Stimulated activated CD8-positive, alpha-beta memory T cell treated with anti-CD3 and anti-CD28 coated beads, Interleukin-12 subunit alpha, Interleukin-12 subunit beta, amount 100 ng/mL, for 24 hours (primary cell): Measurements from ENCODE around the gene CIDEB.
"Not testable (repeated sequence)": the region's sequence is repeated elsewhere in the genome, so short reads cannot be mapped to it uniquely, and the experiment has no call there.

ENCODE experiments used
- DNase-seq: peaks from one replicate; pipeline ENCODE4 v3.0.0-alpha.2; 2020; ENCODE audit errors: extremely low read depth

Gene CIDEB

GRCh38 chr14:24332268-24332993 lies 24.7 kb upstream of the CIDEB start:
- DNase-seq = peak; percentile 49

GRCh38 chr14:24331731-24332267 lies 24.0 kb upstream of the CIDEB start:
- no peak for DNase-seq

GRCh38 chr14:24330973-24331674 lies 23.3 kb upstream of the CIDEB start:
- no peak for DNase-seq

GRCh38 chr14:24329736-24330135 lies 22.0 kb upstream of the CIDEB start:
- no peak for DNase-seq

- DNase-seq = no peak
Observed at GRCh38 chr14:24329073-24329663, 21.4 kb upstream of the CIDEB start.

- not testable (repeated sequence) for DNase-seq
Observed at GRCh38 chr14:24327914-24328313, 20.1 kb upstream of the CIDEB start.

- no peak for DNase-seq
Observed at GRCh38 chr14:24327303-24327702, 19.5 kb upstream of the CIDEB start.

GRCh38 chr14:24325963-24326362 lies 18.2 kb upstream of the CIDEB start:
- no peak for DNase-seq

GRCh38 chr14:24325041-24325530 lies 17.3 kb upstream of the CIDEB start:
- no peak for DNase-seq

GRCh38 chr14:24324024-24324423 lies 16.2 kb upstream of the CIDEB start:
- no peak for DNase-seq

GRCh38 chr14:24323341-24323740 lies 15.6 kb upstream of the CIDEB start:
- DNase-seq = no peak

GRCh38 chr14:24322672-24323071 lies 14.9 kb upstream of the CIDEB start:
- DNase-seq = no peak

- no peak for DNase-seq
Observed at GRCh38 chr14:24321212-24321975, 13.6 kb upstream of the CIDEB start.

GRCh38 chr14:24317141-24317928 lies 9.6 kb upstream of the CIDEB start:
- no peak for DNase-seq

GRCh38 chr14:24316597-24316950 lies 8.8 kb upstream of the CIDEB start:
- DNase-seq = no peak

GRCh38 chr14:24315807-24316596 lies 8.2 kb upstream of the CIDEB start:
- DNase-seq = no peak

GRCh38 chr14:24315243-24315806 lies 7.5 kb upstream of the CIDEB start:
- no peak for DNase-seq

- no peak for DNase-seq
Observed at GRCh38 chr14:24314377-24315193, 6.8 kb upstream of the CIDEB start.

- DNase-seq = no peak
Observed at GRCh38 chr14:24313913-24314312, 6.1 kb upstream of the CIDEB start.
